GM12878 (cell line): ENCODE data around the gene ALG6. TPM values are rescaled to one million over a fixed set of nuclear protein-coding genes. Genes with fewer than 3 reads are reported as not detected.

ENCODE experiments used
- ATAC-seq: fragments of 200-7000 bp; cut with Tn5 transposase; 3 replicates; pipeline ENCODE4 v1.9.1; 2020; ENCODE audit warnings: mild to moderate bottlenecking, moderate library complexity
- BruUV-seq: library from RNA; stranded (reverse); fragments of 400-500 nt; replicated peaks from 2 replicates; lab custom pipeline; 2021; lab: Mats Ljungman, UMichigan
- CTCF ChIA-PET: fragments of 300-600 bp; sonication (Branson Sonifier 250); formaldehyde crosslinking; extraction: SDS; loops from one replicate; lab custom pipeline; 2021; ENCODE audit warnings: inconsistent platforms; lab: Yijun Ruan, JAX
- POLR2A ChIA-PET: fragments of 350-600 bp; formaldehyde crosslinking; extraction: SDS; loops from one replicate; lab custom pipeline; 2021; ENCODE audit warnings: inconsistent platforms; lab: Charles Lee
- RAD21 ChIA-PET: fragments of 300-600 bp; sonication (Branson Sonifier 250); formaldehyde crosslinking; loops from one replicate; lab custom pipeline; 2023; ENCODE audit warnings: antibody characterized with exemption; ENCODE audit not compliant: unreplicated experiment; lab: Charles Lee
- SMC1A ChIA-PET: fragments of 300-600 bp; sonication (Branson Sonifier 250); formaldehyde crosslinking; loops from one replicate; lab custom pipeline; 2023; ENCODE audit not compliant: unreplicated experiment, uncharacterized antibody; lab: Charles Lee
- DNase-seq: peaks from one replicate; pipeline ENCODE4 v3.0.0-alpha.2; 2011; ENCODE audit warnings: low read depth, low spot score
- FAIRE-seq: peaks from 3 replicates; lab custom pipeline; 2011; peaks lifted over from hg19 to GRCh38; lab: Jason Lieb, UNC
- H2AFZ ChIP-seq: 2 replicates; pipeline ENCODE4 v1.6.0; 2011; ENCODE audit warnings: low read depth, low read length, control low read depth; ENCODE audit not compliant: control insufficient read depth
- H3K27ac ChIP-seq: 2 replicates; pipeline ENCODE4 v1.5.1; 2011; ENCODE audit warnings: control low read depth; ENCODE audit not compliant: control insufficient read depth, insufficient read depth
- H3K27me3 ChIP-seq, 2 experiments: replicated peaks in 1 of 2; 2 replicates each; pipeline versions ENCODE4 v1.6.0 to v1.6.1; 2011; ENCODE audit warnings: low read length in 1 of 2; ENCODE audit not compliant: control insufficient read depth in 2 of 2, insufficient read depth in 2 of 2
- H3K36me3 ChIP-seq, 2 experiments: 2 replicates each; pipeline ENCODE4 v1.5.1; 2011; ENCODE audit warnings: low read length in 1 of 2; ENCODE audit not compliant: control insufficient read depth in 2 of 2, insufficient read depth in 2 of 2
- H3K4me1 ChIP-seq: 2 replicates; pipeline ENCODE4 v1.6.1; 2011; ENCODE audit warnings: mild to moderate bottlenecking, low read length, moderate library complexity, mixed read lengths; ENCODE audit not compliant: control insufficient read depth, insufficient read depth
- H3K4me2 ChIP-seq: 2 replicates; pipeline ENCODE4 v1.6.0; 2011; ENCODE audit warnings: control low read depth; ENCODE audit not compliant: control insufficient read depth, insufficient read depth
- H3K4me3 ChIP-seq: fragments of 200-600 bp; sonication (generic); 2 replicates; pipeline ENCODE4 v1.5.1; 2016
- H3K79me2 ChIP-seq: 2 replicates; pipeline ENCODE4 v1.6.0; 2011; ENCODE audit warnings: low read length; ENCODE audit not compliant: control insufficient read depth, insufficient read depth
- H3K9ac ChIP-seq: 2 replicates; pipeline ENCODE4 v1.8.0; 2011; ENCODE audit warnings: low read length, control low read depth, mixed read lengths; ENCODE audit not compliant: control insufficient read depth, insufficient read depth
- H3K9me3 ChIP-seq: replicated peaks from 3 replicates; pipeline ENCODE4 v1.5.1; 2011; ENCODE audit warnings: mild to moderate bottlenecking, low read length; ENCODE audit not compliant: control insufficient read depth, insufficient read depth
- H4K20me1 ChIP-seq: 2 replicates; pipeline ENCODE4 v1.6.0; 2011; ENCODE audit not compliant: control insufficient read depth, insufficient read depth
- ATF2 ChIP-seq: IDR thresholded peaks from 2 replicates; pipeline ENCODE4 v1.6.1; 2012; ENCODE audit warnings: low read length, inconsistent platforms
- EP300 ChIP-seq, 2 experiments: fragments of 150-350 bp in 1 of 2; IDR thresholded peaks; 2 replicates each; pipeline ENCODE4 v1.6.1; 2011 to 2012; ENCODE audit warnings: low read depth in 2 of 2, low read length in 2 of 2, borderline replicate concordance in 1 of 2, improper control_type of control experiment in 1 of 2, inconsistent platforms in 1 of 2; ENCODE audit not compliant: control insufficient read depth in 1 of 2
- ETV6 ChIP-seq, 2 experiments: fragments of 450-650 bp in 1 of 2; IDR thresholded peaks in 1 of 2; conservative IDR thresholded peaks in 1 of 2; 2 replicates each; pipeline ENCODE4 v1.6.1; 2014; ENCODE audit warnings: antibody characterized with exemption in 1 of 2, borderline replicate concordance in 1 of 2, low read depth in 1 of 2, mild to moderate bottlenecking in 1 of 2, moderate library complexity in 1 of 2
- EZH2 ChIP-seq: IDR thresholded peaks from 2 replicates; pipeline ENCODE4 v1.6.1; 2012; ENCODE audit warnings: low read depth, mild to moderate bottlenecking, control low read depth, inconsistent platforms, low read length, borderline replicate concordance; ENCODE audit not compliant: control insufficient read depth
- RCOR1 ChIP-seq: conservative IDR thresholded peaks from 2 replicates; pipeline ENCODE4 v1.6.1; 2012; ENCODE audit warnings: low read depth, low read length, improper control_type of control experiment
- SIN3A ChIP-seq: IDR thresholded peaks from 2 replicates; pipeline ENCODE4 v1.6.1; 2012; ENCODE audit warnings: low read depth, low read length, improper control_type of control experiment
- WGBS: methylation state at CpG from one replicate; pipeline ENCODE4 v1.1.6; 2016; ENCODE audit warnings: low lambda C conversion rate; ENCODE audit not compliant: insufficient replicate concordance, insufficient coverage; ENCODE audit errors: missing lambda C conversion rate; 5-methylcytosine and 5-hydroxymethylcytosine counted together
- in situ Hi-C: fragments of 300-500 bp; cut with MboI; formaldehyde crosslinking; loops from 9 replicates; pipeline ENCODE4 v1.14.3; 2018; ENCODE audit warnings: mixed read lengths
- intact Hi-C: fragments of 100-400 bp; cut with micrococcal nuclease; formaldehyde crosslinking; loops from one replicate; pipeline ENCODE4 v1.14.2; 2022; ENCODE audit not compliant: unreplicated experiment
- polyA plus RNA-seq, 11 experiments: library from polyadenylated mRNA; depleted of rRNA in 4 of 11; unstranded in 6 of 11; stranded (reverse) in 5 of 11; fragments of >200 nt; fragmentation: Nextera tagmentation in 4 of 11; fragmentation: Illumina TruSeq in 1 of 11; extraction: Ambion mirVana in 4 of 11; extraction: Trizol in 1 of 11; gene quantifications; 1 replicate in 1 of 11; 2 replicates in 10 of 11; pipeline versions ENCODE4 v1.2.1 to v1.2.3, GENCODE V29; 2011 to 2016; ENCODE audit warnings: inconsistent platforms in 2 of 11, missing spikeins in 2 of 11, low read depth in 1 of 11
- total RNA-seq, 4 experiments: library from RNA; depleted of rRNA in 3 of 4; stranded (reverse); fragments of >200 nt in 3 of 4; fragmentation: Illumina TruSeq in 1 of 4; extraction: Trizol in 1 of 4; gene quantifications; 2 replicates each; pipeline versions ENCODE4 v1.2.1 to v1.2.3, GENCODE V29; 2013 to 2021

ALG6 gene
- total and polyA plus RNA-seq, 10 of the 15 experiments (the other 5 are each of a cell fraction or from before 2014, with no cell fraction given), result 13.8 to 28.5 (median 17.1) TPM

GRCh38 chr1:63320022-63320721, 47.3 kb upstream of the ALG6 start:
- H3K4me3 ChIP-seq, result no peak overlapping the region
- H2AFZ ChIP-seq, result no peak overlapping the region
- RAD21 ChIA-PET, result no interaction called here
- no peak overlapping the region for H3K27ac ChIP-seq
- no peak overlapping the region for H3K9ac ChIP-seq
- in situ Hi-C loops, result no loop called here
- H3K9me3 ChIP-seq, result peaks cover 1% of the 10 kb centered on the region; the same call in 2 of the 3 replicates
- 49% methylated on average over 42 of the region's 47 CpGs for WGBS
- CTCF ChIA-PET, result no interaction called here
- TF ChIP-seq EP300 (IDR thresholded peaks at IDR 0.05; ENCODE audit: borderline replicate concordance in 1 of 2, control insufficient read depth in 1 of 2, low read depth in 2 of 2, low read length in 2 of 2) (no peak), RCOR1 (no peak), ATF2 (no peak), EZH2 (0 out of 2 replicates have a peak, but pooled peaks have one; percentile 17), ETV6 (conservative IDR thresholded peaks at IDR 0.05 in 1 of 2, IDR thresholded peaks at IDR 0.05 in 1 of 2; ENCODE audit: borderline replicate concordance in 1 of 2, low read depth in 1 of 2) (no peak), SIN3A (no peak)
- peaks cover 9 to 43% of the 10 kb centered on the region in 2 experiments for H3K27me3 ChIP-seq
- DNase-seq (no peak), ATAC-seq (no peak), FAIRE-seq (no peak)
- H3K36me3 ChIP-seq, result no peaks in the 10 kb centered on the region
- no TSS peak for BruUV-seq
- no peaks in the 10 kb centered on the region for H4K20me1 ChIP-seq
- intact Hi-C loops, result no loop called here
- H3K4me1 ChIP-seq, result no peaks in the 10 kb centered on the region; the same call in 1 of the 2 replicates
- no peak overlapping the region for H3K4me2 ChIP-seq
- POLR2A ChIA-PET, result no interaction called here
- H3K79me2 ChIP-seq, result no peaks in the 10 kb centered on the region
- SMC1A ChIA-PET, result interaction anchor here (1.1 kb wide), 1 partner anchor 87 kb away, joined by 3 read pairs; no protein-coding TSS in a partner anchor
